ENCODE measurements around the gene C1QTNF9.
"Not testable (repeated sequence)": the region's sequence is repeated elsewhere in the genome, so short reads cannot be mapped to it uniquely, and the experiment has no call there.

Gene C1QTNF9

DNA sequence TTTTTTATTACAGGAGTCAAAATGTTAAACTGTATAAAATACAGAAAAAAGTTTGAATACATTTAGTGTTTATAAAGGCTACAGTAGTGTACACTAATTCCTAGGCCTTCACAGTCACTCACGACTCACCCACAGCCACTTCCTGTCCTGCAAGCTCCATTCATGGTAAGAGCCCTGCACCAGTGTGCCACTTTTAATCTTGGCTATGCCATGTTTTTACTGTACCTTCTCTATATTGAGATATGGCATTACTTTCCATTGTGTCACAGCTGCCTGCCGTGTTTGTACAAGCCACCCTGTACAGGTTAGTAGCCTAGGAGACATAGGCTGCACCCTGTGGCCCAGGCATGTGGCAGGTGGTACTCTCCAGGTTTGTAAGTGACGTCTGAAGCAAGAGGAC lies 32.1 kb downstream of the C1QTNF9 start:
- no peak for DNase-seq (ENCODE audit: low spot score)
- TF ChIP-seq, protein P1, sequence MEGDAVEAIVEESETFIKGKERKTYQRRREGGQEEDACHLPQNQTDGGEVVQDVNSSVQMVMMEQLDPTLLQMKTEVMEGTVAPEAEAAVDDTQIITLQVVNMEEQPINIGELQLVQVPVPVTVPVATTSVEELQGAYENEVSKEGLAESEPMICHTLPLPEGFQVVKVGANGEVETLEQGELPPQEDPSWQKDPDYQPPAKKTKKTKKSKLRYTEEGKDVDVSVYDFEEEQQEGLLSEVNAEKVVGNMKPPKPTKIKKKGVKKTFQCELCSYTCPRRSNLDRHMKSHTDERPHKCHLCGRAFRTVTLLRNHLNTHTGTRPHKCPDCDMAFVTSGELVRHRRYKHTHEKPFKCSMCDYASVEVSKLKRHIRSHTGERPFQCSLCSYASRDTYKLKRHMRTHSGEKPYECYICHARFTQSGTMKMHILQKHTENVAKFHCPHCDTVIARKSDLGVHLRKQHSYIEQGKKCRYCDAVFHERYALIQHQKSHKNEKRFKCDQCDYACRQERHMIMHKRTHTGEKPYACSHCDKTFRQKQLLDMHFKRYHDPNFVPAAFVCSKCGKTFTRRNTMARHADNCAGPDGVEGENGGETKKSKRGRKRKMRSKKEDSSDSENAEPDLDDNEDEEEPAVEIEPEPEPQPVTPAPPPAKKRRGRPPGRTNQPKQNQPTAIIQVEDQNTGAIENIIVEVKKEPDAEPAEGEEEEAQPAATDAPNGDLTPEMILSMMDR (IDR thresholded peaks at IDR 0.05) = no peak
- Histone ChIP-seq H3K4me3 (no peak overlapping the region), H3K27ac (no peak overlapping the region)

DNA sequence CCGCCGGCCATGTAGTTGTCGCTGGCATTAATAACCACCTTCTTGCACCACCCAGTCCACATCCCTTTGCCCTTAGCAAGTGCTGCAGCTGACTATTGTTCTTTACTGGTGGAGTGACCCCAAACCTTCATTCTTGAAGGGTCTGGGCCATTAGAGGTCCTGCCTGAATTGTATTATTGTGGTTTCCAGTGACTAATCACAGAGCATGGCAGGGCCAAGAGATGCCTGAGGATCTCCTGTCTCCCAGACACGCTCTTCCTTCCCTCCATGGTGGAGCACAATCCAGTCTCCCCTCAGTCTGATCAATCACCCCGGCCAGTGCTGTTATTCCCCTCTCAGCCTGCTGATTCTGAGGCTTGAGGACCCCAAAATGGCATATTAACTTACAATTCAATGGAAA lies 39.0 kb downstream of the C1QTNF9 start:
- TF ChIP-seq, protein P1 (IDR thresholded peaks at IDR 0.05) = no peak
- no peak for DNase-seq (ENCODE audit: low spot score)
- no peak overlapping the region for H3K4me3 ChIP-seq
- no peak overlapping the region for H3K27ac ChIP-seq

DNA sequence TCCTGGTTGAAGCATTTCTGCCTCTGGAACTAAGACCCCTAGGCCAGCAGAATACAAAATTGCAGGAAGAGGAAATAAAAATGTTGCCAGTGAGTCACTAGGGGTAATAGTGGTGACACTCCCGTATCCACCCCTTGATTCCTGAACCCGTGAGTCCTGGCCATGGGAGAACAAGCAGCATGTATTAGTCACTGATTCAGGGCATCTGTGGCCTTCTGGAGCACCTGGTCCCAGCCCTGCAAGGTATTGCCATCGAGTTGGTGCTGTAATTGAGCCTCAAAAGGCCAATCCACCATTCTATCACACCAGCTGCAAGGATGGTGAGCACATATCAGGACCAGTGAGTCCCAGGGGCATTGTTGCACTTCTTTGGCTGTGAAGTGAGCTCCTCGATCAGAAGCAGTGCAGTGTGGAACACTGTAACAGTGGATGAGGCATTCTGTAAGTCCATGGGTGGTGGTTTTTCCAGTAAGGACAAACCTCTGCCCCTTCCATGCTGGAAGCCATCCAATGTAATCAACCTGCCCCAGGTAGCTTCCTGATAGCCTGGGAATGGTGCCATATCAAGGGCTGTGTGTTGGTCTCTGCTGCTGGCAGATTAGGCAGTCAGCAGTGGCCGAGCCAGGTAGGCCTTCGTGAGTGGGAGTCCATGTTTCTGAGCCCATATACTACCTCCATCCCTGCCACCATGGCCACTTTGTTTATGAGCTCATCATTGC lies 39.6 kb downstream of the C1QTNF9 start:
- DNase-seq (ENCODE audit: low spot score) = no peak
- TF ChIP-seq, protein P1 (IDR thresholded peaks at IDR 0.05) = no peak
- H3K27ac ChIP-seq = no peak overlapping the region
- H3K4me3 ChIP-seq = no peak overlapping the region

DNA sequence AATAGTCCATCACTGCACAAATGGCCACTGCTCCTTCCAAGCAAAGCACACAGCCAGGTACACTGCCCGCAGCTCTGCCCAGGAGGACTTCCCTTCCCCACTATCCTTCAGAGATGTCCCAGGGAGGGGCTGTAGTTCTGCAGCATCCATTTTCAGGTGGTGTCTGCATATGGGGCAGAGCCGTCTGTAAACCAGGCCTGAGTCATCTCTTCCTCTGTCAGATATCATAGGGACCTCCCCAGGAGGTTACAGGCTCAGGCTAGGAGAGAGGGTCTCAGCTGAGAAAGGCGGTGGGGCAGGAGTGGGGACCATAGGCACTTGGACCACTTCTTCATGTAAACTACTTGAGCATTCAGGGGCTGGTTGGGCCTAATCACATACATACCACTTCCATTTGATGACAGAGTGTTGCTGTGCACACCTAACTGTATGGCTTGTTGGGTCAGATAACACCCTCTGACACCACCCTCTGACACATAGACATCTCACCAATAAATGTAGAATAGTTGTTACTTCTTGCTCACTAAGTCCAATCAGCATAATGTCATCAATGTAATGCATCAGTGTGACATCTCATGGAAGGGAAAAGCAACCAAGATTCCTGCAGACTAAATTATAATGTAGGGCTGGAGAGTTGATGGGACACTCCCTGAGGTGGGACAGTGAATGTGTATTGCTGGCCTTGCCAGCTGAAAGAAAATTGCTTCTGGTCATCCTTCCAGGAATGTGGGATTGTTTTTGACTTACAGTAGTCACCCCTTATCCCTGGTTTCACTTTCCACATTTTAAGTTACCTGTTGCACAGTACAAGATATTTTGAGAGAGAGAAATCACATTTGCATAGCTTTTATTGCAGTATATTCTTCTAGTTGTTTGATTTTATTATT lies 40.6 kb downstream of the C1QTNF9 start:
- DNase-seq (ENCODE audit: low spot score); H3K27ac ChIP-seq; H3K4me3 ChIP-seq: not testable (repeated sequence)

DNA sequence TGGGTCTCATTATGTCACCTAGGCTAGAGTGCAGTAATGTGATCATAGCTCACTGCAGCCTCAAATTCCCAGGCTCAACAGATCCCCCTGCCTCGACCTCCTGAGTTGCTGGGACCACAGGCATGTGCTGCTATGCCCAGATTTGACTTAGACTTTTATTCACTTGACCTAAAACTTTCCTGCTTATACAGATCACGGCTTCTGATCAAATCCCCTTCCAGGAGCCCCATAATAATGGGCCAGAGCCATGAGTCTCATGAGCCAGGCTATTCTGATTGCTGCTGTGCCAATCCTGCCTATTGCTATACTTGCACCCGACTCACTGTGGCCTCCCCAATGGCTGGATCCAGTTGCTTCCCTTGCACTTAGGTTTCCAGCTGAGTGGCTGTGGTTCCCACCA lies 42.0 kb downstream of the C1QTNF9 start:
- DNase-seq (ENCODE audit: low spot score) = no peak
- TF ChIP-seq, protein P1 (IDR thresholded peaks at IDR 0.05) = no peak
- Histone ChIP-seq H3K4me3 (no peak overlapping the region), H3K27ac (no peak overlapping the region)

DNA sequence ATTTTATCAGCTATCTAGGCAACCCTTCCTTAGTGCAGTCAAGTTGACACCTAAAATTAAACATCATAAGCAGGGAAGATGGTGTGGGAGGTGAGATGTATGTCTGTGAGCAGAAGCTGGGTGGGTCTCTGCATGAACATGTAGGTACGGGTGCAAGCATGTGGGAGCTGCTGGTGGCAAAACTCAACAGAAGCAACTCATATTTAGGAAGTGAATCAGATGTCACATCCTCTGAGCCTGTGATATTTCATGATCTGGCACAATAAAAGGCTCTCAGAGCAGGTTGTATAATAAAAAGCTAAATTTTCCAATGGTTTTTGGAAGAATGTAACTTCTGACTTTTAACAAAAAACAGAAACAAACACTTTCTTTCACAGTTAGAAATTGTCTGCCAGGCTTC lies 44.4 kb downstream of the C1QTNF9 start:
- no peak overlapping the region for H3K4me3 ChIP-seq
- TF ChIP-seq, protein P1 (IDR thresholded peaks at IDR 0.05) = no peak

DNA sequence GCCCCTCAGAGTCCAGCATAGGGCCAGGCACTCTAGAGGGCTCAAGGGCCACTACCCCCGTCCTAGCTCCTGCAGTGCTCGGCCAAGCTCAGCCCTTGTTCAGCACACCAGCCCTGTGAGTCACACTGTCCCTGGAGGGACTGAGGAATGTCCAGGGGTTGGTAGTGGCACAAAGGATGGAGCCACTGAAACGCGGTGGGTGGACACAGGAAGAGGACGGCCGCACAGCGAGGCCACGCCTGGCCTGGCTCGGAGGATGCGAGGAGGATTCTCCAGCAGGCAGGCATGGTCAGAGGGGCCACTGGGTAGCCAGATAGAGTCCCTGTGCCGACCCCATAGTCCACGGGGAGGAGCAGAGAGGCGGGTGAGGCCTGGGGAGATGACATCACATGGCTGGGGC lies 45.7 kb downstream of the C1QTNF9 start:
- DNase-seq (ENCODE audit: low spot score) = no peak
- TF ChIP-seq, protein P1 (IDR thresholded peaks at IDR 0.05) = no peak
- Histone ChIP-seq H3K4me3 (no peak overlapping the region), H3K27ac (no peak overlapping the region)

More for the DNA sequence above, 44.4 kb downstream of the C1QTNF9 start:
- no peak overlapping the region for H3K27ac ChIP-seq
- DNase-seq (ENCODE audit: low spot score) = no peak

All from coronary artery (tissue), 2 donors.